Measurements from ENCODE around the gene TRAPPC12. TPM values are rescaled to one million over a fixed set of nuclear protein-coding genes. Genes with fewer than 3 reads are reported as not detected.

Gene TRAPPC12
- total RNA-seq, 1 experiment from 2014 or later: 45.1 TPM

DNA sequence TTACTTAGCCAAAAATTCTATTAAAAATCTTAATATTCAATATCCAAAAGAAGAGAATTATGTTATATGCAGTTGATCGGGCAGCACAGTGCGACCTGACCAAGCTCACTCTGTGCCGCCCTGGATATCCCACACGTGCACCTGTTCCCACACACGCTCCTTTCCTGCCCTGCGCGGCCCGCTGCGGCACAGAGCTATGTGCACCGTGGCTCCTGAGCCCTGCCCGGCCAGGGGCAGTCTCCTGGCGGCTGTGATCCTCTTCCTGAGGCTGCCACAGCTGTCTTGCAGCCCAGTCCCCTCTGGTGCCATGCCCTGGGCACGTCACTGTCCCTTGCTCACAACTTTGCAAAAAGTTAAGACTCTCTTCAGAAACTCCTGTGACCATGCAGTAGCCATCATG lies 29.3 kb downstream of the TRAPPC12 start:
- DNase-seq (ENCODE audit: low spot score): no peak

- DNase-seq (ENCODE audit: low spot score): no peak
These were observed 30.2 kb downstream of the TRAPPC12 start for GRCh38 chr2:3409627-3410170.

DNA sequence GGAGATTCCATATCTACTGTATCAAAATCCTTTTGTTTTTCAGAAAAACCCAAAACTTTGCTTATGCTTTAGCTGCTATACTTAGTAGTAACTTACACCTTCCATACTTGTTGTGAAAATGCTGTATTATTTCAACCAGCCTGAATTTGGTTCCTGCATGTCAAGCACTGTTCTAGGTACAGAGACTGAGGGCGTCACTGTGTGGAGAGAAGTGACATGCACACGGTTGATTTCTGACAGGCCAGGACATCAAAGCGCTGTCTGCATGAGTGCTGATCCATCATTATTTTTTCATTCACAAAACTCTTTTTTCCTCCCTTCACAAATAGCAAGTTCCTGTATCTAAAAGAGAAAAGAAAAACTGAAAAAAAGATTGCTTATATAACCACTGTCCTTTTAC lies 31.6 kb downstream of the TRAPPC12 start:
- DNase-seq (ENCODE audit: low spot score): no peak

GRCh38 chr2:3413697-3414096 lies 34.2 kb downstream of the TRAPPC12 start:
- DNase-seq (ENCODE audit: low spot score): no peak

DNA sequence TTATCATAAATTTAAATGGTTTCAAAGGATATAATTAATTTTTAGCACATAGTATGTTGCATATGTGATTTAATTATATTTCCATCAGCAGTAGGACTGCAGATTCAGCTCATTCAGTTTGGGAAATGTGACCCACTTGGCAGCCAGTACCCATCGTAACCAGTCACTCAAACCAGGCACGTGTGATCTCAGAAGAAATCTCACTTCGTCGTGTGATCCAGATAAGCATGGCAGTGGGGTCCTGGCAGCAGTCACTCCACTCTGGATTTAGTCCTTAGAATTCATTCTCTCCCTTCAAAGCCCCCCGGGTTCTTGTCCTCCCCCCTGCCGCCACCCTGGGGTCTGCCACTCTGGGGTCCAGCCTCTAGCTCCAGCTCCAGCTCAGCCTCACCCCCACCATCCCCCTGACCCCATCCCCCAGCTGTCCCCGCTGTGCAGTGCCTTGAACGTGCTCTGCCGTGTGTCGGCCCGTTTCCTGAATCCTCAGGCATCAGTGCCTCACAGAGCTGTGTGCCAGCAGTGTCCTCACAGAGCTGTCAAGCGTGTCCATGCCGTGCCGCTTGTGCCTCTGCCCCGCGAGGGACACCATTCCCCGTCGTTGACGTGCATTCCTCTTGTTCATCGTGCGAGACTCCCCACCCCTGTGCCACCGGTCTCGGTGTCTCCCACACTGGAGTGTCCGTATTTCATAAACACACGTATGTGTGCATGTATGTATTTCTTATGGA lies 34.8 kb downstream of the TRAPPC12 start:
- DNase-seq (ENCODE audit: low spot score): no peak

- no peak for DNase-seq (ENCODE audit: low spot score)
These were observed 39.4 kb downstream of the TRAPPC12 start for GRCh38 chr2:3418766-3419404.

DNA sequence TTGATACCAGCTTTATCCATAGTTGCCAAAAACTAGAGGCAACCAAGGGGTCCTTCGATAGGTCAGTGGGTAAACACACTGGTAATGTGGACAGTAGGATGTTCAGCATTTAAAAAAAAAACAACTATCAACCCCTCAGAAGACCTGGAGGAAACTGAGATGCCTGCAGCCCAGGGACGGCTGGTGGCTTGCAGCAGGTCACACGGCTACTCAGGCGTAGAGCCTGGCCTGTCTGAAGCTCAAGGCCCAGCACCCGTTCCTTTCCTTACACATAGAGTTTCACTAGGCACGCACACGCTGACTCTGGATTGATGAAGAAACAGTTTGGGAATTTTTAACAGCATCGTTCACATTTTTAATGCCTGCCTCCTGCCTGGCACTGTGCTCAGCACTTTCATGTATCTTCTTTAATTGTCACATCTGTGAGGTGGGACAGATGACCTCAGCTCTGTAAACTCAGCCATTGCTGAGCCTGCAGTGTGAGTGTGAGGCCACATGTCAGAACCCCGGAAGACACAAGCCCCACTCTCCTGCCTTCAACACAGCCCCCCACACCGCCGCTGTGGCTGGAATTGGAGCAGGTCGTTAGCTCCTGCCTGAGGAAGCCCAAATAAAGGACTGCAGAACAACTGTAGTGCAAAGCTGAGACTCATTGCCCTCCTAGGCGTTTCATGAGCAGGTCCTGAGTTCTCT lies 40.7 kb downstream of the TRAPPC12 start:
- DNase-seq (ENCODE audit: low spot score): no peak

DNA sequence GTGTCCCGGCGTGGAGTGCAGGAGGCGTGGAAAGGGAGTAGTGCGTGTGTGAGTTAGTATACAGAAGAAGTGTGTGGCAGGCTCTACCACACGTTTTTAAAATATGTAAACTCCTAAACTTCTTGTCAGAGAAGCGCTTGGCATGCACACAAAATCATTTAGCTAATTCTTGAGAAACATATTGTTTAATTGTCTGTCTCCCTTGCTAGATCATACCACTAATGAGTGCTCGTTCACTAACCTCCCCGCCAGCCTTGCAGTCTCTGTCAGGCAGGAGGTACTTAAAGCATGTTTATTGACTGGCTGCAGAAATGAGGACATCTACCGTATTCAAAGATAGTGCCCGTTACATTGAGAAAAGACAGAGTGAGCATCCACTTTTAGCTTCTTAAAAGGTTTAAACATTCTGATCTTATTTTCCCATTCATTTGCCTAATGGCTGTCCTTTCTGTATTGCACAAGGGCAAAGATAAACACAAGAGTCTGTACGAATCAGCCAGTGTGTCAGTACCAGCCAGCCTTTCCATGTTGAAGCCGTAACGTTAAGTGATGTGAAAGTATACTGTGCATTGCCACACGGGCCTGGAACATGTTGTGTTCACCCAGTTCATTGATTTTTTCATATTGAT lies 41.4 kb downstream of the TRAPPC12 start:
- DNase-seq (ENCODE audit: low spot score): no peak

GRCh38 chr2:3421580-3421979 lies 42.1 kb downstream of the TRAPPC12 start:
- DNase-seq (ENCODE audit: low spot score): no peak

DNA sequence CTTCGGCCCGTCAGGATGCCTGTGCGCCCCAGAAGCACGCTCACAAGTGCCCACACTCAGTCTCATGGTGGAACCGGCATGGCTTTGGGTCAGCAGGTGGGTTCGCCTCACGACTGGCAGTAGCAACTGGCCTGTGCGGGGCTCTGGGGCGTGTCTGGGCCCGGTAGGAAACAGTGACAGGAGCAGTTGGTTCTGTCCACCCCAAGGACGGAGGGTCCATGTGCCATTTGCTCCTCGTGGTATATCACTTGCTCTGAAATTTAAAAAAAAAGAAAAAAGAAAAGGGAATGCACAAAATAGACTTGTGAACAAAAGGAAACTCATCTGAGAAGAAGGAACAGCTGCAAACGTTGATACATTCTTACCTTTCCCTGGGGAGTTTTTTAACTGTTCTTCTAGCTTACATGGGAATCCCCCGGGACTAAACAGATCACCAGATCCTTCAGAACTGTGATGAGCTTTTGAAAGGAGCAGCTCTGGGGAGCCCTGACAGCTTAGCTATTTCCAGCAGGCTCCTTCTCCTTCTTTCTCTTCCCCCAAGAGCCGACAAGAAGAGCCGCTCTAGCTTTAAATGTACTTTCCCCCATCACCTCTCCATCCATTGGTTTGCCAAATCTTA lies 42.8 kb downstream of the TRAPPC12 start:
- no peak for DNase-seq (ENCODE audit: low spot score)

- peak; percentile 44 for DNase-seq (ENCODE audit: low spot score)
These were observed 44.1 kb downstream of the TRAPPC12 start for GRCh38 chr2:3423492-3424170.

DNA sequence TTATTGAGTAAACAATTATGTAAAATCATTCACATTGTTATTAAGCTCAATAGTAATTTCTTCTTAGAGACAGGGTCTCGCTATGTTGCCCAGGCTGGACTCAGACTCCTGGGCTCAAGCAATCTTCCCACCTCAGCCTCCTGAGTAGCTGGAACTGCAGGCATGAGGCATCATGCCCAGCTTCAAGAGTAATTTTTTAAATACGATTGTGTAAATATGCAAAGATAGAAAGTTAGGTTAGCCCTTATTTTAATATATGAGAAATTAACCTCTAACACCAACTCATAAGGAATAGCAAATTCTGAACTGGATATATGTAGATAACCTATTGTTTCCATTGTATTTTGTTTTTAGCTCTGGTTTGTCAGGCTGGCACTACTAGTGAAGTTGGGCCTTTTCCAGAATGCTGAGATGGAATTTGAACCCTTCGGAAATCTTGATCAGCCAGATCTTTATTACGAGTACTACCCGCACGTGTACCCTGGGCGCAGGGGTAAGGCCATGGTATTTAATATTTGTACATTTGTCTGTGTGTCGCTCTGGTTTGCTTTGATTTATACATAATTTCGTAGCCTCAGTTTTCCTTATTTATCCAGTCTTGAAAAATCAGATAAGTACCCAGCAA lies 44.8 kb downstream of the TRAPPC12 start:
- DNase-seq (ENCODE audit: low spot score): no peak

GRCh38 chr2:3426615-3427014 lies 47.1 kb downstream of the TRAPPC12 start:
- DNase-seq (ENCODE audit: low spot score): no peak

- DNase-seq (ENCODE audit: low spot score): no peak
These were observed 47.8 kb downstream of the TRAPPC12 start for GRCh38 chr2:3427272-3427671.

DNA sequence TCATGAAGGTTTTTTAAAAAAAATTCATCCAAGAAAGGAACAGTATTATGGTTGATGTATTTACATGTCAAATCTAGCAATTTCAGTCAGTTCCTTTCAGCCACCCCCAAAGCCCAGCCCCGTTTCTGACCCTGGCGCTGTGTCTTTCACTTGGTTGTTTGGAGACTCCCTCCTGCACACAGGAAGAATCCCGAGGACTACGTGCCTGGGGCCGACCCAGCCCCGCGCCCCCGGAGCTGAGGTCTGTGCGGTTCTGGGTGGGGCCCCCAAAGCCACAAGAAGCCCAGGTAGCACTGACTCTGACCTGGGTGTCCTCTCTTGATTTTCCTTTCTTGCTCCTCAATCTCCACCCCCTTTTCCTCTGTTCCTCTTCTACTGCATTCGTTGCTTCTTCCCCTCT lies 49.1 kb downstream of the TRAPPC12 start:
- DNase-seq (ENCODE audit: low spot score): no peak

DNA sequence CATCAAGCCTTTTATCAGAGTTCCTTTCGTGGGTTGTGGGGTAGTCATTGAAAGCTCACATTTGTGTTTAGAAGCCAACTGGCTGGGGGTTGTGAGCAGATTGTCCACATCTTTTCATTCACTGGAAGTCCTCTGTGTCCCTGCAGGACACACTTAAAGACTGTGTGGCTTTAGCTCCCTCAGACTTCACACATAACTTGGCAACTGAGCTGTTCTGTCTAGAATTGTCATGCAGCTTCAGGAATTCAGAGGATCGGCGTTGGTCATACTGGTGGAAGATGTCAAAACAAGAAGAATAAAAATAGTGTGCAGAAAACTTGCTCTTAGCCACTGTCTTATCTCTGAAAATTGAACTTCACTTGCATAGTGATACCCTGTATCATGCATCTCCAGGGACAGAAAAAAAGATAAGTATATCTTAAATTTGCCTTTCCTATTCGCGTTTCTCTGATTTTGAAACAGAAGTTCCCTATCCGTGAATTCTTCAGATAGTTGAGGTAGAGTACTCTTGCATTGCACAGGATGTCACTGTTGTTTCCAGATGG lies 49.6 kb downstream of the TRAPPC12 start:
- DNase-seq (ENCODE audit: low spot score): no peak

GRCh38 chr2:3430172-3430571 lies 50.7 kb downstream of the TRAPPC12 start:
- DNase-seq (ENCODE audit: low spot score): no peak

GRCh38 chr2:3430740-3431490 lies 51.4 kb downstream of the TRAPPC12 start:
- DNase-seq (ENCODE audit: low spot score): no peak

- DNase-seq (ENCODE audit: low spot score): no peak
These were observed 52.6 kb downstream of the TRAPPC12 start for GRCh38 chr2:3432067-3432466.
